HG03066 (cell line): ENCODE data around the gene SH3RF3.
"Not testable (repeated sequence)": the region's sequence is repeated elsewhere in the genome, so short reads cannot be mapped to it uniquely, and the experiment has no call there.

Experiments
- ATAC-seq: cut with Tn5 transposase; IDR thresholded peaks from one replicate; pipeline ENCODE4 v1.9.1; 2021; ENCODE audit warnings: low read depth; ENCODE audit not compliant: unreplicated experiment

The SH3RF3 gene

GRCh38 chr2:109154226-109154625, 25.2 kb downstream of the SH3RF3 start:
- ATAC-seq: no peak

DNA sequence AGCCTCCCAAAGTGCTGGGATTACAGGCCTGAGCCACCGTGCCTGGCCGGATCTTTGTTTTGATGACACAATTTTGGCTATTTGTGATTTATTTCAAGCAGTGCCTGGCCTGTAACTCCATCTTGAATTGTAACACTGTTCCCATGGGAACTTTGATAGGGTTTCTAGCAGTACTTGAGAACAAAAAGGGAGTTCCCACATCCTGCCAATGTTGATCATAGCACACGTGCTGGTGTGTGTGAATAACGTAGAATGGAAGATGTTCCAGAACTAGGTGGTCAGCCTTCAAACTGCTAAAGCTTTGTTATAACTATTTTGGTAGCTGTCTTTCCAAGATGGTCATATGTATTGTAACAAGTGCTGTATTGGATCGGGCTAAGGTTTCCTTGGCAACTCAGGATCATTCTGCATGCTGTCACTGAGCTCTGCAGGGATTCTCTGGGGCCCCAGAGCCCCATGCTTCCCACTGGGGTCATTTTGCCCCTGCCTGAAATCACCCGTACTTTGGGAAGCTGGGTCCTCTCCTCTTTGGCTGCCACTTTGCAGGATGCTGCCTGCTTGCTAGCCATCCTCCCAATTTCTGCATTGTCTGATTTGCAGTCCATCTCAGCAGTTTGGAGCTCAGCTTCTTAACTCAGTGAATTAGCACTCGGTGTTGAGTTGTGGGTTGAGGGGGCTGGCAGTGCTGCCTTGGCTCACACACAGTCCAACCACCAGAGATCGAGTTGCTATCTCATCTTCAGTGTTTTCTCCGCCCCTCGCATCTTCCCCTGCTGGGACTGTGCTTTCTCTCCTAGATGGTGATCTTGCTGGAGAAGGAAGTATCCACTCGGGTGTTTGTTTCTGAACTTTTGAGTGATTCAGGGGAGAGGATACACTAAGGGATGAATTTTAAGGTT, 26.8 kb downstream of the SH3RF3 start:
- ATAC-seq: no peak

DNA sequence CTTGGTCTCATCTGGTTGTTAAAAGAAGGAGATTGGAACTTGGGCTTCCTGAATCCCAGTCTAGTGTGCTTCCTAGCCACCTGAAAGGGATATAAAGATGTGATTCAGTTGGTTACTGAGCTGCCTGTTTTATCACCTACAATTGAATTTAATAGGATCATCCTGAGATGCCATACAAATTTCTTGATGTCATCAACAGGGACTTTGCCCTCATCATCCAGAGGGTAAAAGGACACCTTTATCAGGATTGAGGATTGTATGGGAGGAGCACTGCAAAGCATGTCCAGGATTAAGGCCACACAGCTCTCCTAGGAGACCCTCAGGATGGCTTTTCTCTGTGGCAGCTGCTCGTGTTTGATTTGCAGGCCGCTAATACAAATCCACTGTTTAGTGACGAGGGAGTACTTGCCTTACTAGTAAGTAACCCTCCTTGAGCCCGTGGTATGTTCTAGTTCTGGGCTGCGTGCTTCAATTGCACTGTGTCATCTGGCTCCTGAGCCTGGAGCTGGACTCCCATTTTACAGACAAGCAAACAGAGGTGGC, 28.6 kb downstream of the SH3RF3 start:
- ATAC-seq: no peak

DNA sequence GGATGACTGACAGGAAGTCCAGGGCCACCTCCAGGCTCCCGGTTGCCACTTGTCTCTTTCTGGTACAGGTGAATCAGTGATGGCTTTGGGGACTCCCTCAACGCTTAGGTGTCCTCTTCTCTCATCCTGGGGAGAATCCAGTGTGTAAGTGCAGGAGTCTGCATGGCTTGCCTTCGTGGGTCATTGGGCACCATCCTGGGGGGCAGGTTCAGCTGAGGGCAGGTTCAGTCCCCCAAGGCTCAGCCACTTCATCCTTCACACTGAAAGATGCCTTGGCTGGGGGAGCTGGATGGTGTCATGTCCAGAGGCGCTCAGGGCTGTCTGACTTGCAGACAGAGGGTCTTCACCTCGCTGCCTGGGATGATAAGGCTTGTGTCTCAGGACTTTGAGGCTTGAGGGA, 29.2 kb downstream of the SH3RF3 start:
- ATAC-seq: no peak

GRCh38 chr2:109159096-109159495, 30.1 kb downstream of the SH3RF3 start:
- ATAC-seq: no peak

GRCh38 chr2:109160714-109161440, 31.9 kb downstream of the SH3RF3 start:
- no peak for ATAC-seq

DNA sequence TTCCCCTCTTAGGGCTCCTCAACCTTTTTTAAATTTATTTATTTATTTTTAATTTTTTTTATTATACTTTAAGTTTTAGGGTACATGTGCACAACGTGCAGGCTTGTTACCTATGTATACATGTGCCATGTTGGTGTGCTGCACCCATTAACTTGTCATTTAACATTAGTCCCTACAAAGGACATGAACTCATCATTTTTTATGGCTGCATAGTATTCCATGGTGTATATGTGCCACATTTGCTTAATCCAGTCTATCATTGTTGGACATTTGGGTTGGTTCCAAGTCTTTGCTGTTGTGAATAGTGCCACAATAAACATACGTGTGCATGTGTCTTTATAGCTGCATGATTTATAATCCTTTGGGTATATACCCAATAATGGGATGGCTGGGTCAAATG, 33.4 kb downstream of the SH3RF3 start:
- not testable (repeated sequence) for ATAC-seq

DNA sequence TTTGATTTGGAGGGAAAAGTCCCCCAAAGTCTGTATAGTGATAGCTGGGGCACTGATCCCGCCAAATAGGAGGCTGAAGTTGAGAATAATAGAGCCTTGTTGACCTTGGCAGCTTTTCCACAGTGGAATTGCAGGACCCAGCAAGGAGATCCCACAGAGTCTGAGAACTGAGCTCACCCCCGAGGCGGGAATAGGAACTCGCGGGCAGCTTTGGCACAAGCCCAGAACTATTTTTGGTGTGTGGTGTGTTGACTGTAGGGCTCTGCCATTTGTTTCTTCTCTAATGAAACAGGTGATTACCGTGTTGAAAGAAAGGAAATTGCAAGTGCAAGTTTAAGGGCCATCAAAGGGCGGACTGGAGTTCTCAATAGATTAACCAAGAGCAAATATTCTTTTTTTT, 34.0 kb downstream of the SH3RF3 start:
- no peak for ATAC-seq

- no peak for ATAC-seq
Observed at GRCh38 chr2:109164311-109164710, 35.3 kb downstream of the SH3RF3 start.

- ATAC-seq: no peak
Observed at GRCh38 chr2:109164739-109165221, 35.8 kb downstream of the SH3RF3 start.

DNA sequence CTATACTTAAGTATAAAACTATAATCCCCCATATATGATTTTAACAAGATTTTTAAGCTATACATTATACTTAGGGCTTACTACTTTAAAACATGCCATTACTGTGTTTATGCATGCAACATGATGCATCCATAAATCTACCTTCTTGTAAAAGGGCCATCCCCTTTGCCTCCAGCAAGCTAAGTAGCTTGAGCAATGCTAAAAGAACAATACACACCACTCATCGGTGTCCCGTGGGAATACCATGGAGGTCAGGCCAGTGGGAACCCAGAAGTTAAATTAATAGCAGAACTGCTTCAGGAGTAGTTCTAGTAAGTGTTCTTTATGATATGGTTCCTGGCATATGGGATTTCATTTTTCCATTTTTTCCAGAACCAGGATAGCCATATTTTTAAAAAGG, 37.8 kb downstream of the SH3RF3 start:
- no peak for ATAC-seq

DNA sequence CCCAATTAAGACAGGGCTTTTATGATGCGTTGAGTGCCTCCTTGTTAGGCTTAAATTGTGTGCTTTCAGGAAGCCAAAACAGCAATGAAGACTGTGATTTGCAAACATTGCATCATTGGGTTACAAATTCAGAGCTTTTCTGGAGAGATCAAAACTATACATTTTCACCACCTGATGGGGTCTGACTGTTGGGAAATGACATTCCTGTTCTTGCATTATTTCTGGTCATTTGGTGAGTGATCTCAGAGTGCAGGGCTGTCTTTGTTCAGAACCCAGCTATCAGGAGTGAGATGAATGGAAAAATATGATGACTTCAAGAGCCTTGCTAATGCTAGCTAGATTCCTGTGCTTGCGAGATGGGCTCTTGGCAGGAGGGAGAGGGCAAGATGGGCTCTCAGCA, 39.1 kb downstream of the SH3RF3 start:
- ATAC-seq: no peak

GRCh38 chr2:109168716-109169115, 39.7 kb downstream of the SH3RF3 start:
- no peak for ATAC-seq

DNA sequence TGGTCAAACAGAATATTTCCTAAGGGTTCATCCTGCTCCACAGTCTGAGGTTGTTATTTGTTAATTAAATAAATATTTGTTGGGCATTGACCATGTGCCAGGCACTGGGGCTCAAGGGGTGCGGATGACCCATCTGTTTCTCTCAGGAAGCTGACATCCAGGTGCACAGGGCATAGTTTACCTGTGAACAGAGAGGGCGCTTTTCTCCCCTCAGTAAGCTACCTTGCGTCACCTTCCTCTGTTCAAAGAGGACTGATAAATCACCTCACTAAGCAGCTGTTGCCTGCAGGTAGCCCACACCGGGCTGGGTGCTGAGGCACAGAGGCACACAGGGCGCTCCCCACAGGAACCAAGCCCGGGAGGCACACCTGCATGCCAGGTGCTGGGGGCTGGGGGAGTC, 41.6 kb downstream of the SH3RF3 start:
- no peak for ATAC-seq

GRCh38 chr2:109171444-109172334, 42.7 kb downstream of the SH3RF3 start:
- no peak for ATAC-seq

GRCh38 chr2:109172556-109173105, 43.6 kb downstream of the SH3RF3 start:
- ATAC-seq: no peak

DNA sequence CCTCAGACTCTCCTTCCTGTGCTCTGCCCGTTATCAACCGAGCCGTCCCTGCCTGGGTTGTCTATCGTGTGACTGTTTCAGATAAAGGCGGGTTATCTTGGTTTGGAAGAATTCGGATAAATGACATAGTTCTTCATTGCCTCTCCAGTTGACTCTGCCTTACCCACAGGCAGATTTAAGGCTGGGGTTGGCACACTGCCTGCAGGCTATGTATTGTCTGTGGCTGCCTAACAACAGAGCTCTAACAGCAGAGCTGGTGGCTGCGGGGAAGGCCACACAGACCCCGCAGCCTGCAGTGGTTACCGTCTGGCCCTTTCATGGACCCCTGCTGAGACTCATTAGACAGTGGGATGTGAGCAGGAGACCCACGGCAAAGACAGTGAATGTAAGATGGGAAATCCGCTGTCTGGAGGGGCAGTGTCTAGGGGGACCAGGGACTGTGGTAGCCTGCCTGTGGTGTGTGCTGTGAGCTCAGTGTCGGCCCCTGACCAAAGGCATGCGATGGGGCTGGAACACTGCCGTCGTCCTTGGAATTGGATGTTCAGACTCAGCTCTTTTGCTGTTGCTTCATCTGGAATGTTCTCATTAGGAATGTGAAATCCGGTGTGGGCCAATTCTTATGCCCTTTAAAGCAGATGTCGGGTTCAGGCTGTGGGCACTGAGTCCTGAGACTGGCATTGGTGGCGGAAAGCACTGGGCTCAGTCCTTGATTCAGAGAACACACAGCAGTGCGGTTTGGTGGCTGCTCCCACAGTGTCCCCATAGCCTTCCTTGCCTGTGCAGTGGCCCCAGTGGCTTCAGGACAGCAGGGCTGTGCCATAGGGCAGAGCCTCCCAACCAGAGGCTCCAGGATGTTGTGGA, 44.5 kb downstream of the SH3RF3 start:
- ATAC-seq: no peak

GRCh38 chr2:109174214-109174613, 45.2 kb downstream of the SH3RF3 start:
- ATAC-seq: no peak

- no peak for ATAC-seq
Observed at GRCh38 chr2:109174626-109175349, 45.8 kb downstream of the SH3RF3 start.
